Endometrium (tissue), 2 donors: Measurements from ENCODE around the gene DCAF5.
A peak's percentile ranks its signal among the peaks of the same experiment; 100 is the strongest.
"Not testable (repeated sequence)": the region's sequence is repeated elsewhere in the genome, so short reads cannot be mapped to it uniquely, and the experiment has no call there.

Experiments
- FAIRE-seq: peaks from 2 replicates; lab custom pipeline; 2012; peaks lifted over from hg19 to GRCh38; lab: Jason Lieb, UNC
- donor health status: control.
- donor health status: control.

DCAF5 gene, protein sequence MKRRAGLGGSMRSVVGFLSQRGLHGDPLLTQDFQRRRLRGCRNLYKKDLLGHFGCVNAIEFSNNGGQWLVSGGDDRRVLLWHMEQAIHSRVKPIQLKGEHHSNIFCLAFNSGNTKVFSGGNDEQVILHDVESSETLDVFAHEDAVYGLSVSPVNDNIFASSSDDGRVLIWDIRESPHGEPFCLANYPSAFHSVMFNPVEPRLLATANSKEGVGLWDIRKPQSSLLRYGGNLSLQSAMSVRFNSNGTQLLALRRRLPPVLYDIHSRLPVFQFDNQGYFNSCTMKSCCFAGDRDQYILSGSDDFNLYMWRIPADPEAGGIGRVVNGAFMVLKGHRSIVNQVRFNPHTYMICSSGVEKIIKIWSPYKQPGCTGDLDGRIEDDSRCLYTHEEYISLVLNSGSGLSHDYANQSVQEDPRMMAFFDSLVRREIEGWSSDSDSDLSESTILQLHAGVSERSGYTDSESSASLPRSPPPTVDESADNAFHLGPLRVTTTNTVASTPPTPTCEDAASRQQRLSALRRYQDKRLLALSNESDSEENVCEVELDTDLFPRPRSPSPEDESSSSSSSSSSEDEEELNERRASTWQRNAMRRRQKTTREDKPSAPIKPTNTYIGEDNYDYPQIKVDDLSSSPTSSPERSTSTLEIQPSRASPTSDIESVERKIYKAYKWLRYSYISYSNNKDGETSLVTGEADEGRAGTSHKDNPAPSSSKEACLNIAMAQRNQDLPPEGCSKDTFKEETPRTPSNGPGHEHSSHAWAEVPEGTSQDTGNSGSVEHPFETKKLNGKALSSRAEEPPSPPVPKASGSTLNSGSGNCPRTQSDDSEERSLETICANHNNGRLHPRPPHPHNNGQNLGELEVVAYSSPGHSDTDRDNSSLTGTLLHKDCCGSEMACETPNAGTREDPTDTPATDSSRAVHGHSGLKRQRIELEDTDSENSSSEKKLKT

DNA sequence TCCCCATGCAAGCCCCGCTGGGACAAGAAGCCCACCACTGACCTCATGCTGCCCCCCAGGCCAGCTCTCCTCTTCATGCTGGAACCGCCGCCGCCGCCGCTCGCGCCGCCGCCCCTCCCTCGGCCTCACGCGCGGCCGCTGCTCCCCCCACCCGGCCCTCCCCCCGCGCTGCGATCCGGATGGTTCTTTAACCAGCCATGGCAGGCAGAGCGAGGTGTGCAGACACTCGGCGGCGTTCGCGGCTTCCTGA lies at the start of gene DCAF5:
Gene DCAF5, minus strand, starts transcription at position 218 of the 250 bp plus-strand sequence. Its CDS starts 141 bp downstream, at position 77.
- FAIRE-seq = no peak

DNA sequence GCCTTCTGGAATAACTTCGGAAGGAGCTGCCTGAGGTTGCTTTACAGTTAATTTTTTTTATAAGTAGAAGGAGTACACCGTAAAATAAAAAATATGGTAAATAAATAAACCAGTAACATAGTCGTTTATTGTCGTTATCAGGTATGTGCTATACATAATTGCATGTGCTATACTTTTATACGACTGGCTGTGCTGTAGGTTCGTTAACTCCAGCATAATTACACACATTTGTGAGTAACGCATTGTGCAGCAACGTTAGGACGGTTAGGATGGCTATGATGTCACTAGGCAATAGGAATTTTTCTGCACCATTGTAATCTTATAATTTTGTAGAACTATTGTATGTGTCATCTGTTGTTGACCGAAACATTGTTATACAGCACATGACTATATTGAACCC lies 46.9 kb upstream of the DCAF5 start:
- FAIRE-seq = no peak

DNA sequence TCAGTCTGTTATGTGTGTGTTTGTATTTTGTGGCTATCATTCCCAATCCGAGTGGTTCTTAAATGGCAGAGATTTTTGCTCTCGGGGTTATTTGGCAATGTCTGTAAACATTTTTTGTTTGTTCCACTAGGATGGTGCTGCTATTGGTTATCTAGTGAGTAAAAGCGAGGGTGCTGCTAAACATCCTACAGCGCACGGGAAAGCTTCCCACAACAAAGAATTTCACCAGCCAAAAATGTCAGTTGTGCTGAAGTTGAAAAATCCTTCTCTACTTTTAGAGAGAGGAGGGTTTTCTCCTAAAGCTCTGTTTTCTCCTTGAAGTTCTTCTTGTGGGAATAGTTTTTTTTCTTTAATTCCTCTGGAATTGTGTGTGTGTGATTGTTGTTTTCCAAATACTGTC lies 40.8 kb upstream of the DCAF5 start:
- no peak for FAIRE-seq

DNA sequence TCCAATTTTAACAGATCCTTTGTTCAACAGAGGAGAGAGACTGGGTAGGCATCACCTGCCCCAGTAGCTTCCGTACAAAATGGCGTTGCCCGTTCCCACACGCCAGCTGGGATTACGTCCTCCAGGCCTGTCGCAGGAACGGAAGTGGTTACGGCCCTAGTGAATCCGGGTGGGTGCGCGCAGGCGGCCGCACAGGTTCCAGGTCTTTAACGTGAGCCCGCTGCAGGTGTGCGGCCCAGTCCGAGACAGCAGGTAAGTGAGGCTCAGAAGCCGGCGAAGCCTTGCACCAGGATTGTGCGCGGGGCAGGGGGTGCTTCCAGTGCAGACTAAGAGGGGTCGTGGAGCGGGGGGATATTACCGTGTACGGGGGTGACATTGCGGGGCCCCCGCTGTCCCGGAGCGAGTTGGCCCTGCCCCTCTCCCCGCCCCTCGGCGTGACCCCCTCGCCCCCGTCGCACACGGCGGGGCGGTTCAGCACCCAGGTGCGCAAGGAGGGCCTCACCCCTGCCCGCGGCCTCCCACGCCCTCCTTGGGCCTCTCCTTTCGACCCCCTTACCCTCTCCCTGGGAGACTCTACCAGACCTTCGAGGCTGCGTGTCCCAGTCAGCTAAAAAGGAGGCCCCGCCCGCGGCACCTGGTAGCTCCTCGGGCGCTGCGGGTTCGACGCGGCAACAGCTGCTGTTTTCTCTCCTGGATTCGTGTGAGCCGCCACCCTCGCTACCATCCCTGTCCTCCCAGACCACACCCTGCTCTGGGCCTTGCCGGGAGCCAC lies 38.6 kb upstream of the DCAF5 start, which contains the start of gene EXD2:
Gene EXD2, plus strand, starts transcription at position 159 of the 772 bp plus-strand sequence. CDS start 17,973 bp downstream, outside the sequence.
- peak; percentile 68 for FAIRE-seq

DNA sequence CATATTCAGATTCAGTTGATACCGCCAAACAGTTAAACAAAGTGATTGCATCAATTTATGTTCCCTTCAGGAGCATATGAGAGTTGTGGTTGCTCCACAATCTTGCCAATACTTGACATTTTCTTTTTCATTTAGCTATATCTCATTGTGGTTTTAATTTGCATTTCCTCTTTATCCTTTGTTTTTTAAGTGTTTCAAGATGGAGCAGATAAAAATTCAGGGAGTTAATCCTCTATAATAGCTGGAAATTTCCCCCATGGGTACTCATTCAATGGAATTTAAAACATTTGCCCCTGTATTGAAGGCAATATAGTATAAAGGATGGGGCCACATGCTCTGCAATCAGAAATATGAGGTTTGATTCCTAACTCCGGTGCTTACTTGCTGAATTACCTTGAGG lies 37.3 kb upstream of the DCAF5 start:
- no peak for FAIRE-seq

DNA sequence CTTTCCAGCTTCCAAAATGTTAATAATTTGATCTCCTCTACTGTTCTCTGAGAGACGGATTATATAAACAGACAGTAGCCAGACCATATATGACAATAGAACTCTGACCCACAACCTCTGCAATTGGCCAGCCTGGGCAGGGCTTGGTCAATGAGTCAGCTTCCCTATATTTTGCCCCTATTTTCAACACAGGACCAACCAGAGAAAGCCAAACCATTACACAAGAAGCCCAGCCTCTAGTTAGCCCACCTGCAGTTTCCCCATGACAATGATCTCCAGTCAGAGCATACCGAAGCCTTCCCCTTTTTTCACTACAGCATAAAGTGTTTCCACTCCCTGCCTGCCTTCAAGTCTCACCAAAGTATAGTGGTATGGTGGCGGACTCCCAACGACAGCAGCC lies 30.8 kb upstream of the DCAF5 start:
- FAIRE-seq = no peak

DNA sequence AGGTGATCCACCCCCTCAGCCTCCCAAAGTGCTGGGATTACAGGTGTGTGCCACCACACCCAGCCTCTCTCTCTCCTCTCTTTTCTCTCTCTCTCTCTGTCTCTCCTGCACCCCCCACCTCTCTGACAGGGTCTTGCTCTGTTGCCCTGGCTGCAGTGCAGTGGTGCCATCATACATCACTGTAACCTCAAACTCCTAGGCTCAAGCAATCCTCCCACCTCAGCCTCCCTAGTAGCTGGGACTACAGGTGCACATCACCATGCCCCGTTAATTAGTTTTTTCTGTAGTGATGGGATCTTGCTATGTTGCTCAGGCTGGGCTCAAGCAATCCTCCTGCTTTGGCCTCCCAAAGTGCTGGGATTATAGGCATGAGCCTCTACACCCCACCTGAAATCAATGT lies 29.7 kb upstream of the DCAF5 start:
- not testable (repeated sequence) for FAIRE-seq

DNA sequence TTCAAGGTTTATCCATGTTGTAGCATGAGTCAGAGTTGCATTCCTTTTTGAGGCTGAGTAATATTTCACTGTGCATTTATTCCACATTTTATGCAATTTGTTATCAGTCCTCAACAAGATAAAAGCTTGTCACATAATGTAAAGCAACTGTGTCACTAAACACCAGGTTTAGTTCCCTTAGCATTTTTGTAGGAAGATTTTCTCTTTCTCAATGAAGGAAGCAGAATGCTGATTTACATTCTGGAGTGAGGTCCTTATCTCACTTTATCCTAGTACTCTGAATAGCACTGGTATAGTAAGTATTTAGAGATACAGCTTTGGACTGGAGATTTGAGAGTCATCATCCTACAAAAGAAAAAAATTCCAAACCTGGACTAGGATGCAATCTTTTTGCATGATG lies 28.6 kb upstream of the DCAF5 start:
- no peak for FAIRE-seq

DNA sequence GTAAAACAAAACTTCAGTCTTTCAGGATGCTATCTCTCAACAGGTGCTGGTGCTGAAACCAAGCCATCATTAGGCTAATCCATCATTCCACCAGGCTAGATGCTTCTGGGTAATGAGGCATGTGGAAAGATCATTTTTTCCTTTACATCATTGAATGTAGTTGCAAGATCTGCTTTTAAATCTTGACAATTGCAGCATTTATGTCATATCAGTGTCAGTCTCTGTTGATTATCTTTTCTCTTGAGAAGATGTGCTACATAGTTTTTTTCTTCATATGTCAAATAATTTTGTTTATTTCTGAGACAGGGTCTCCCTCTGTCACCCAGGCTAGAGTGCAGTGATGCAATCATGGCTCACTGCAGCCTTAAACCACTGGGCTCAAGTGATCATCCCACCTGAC lies 22.2 kb upstream of the DCAF5 start:
- FAIRE-seq = no peak

DNA sequence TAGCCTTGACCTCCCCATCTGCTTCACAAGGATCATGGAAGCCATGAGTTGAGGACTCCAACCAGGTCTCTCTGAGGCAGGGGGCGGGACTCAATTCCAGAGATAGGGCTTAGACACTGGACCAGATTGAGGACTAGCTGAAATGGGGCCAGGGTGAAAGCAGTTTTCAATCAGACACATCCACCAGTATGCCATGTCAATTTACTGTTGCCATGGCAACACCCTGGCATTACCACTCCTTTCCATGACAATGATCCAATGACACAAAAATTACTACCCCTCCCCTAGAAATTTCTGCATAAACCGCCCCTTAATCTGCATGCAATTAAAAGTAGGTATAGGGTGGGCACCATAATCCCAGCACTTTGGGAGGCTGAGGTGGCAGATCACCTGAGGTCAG lies 18.6 kb upstream of the DCAF5 start:
- FAIRE-seq = no peak

DNA sequence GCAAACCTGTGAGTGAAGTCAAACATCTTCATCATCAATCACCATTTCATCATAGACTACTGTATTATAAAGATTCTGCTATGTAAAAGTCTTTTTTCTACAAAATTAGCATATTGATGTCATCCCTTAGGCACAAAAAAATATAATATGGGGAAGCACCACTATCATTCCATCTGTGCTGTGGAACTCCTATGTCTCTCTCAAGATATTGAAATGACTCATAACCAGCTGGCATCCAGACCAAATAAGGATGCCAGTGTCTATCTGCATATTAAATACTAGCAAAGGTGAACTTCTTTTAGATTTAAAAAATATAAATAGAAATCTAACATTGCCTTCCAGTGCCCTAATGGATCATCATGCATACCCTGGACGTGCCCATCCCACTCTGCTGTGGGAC lies 17.9 kb upstream of the DCAF5 start:
- FAIRE-seq = no peak

DNA sequence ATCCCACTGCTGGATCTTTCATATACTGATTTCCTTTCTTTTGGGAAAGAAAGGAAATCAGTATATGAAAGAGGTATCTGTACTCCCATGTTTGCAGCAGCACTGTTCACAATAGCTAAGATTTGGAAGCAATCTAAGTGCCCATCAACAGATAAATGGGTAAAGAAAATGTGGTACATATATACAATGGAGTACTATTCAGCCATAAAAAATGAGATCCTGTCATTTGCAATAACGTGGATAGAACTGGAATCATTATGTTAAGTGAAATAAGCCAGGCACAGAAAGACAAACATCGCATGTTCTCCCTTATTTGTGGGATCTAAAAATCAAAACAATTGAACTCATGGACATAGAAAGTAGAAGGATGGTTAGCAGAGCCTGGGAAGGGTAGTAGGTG lies 12.9 kb upstream of the DCAF5 start:
- FAIRE-seq = not testable (repeated sequence)

DNA sequence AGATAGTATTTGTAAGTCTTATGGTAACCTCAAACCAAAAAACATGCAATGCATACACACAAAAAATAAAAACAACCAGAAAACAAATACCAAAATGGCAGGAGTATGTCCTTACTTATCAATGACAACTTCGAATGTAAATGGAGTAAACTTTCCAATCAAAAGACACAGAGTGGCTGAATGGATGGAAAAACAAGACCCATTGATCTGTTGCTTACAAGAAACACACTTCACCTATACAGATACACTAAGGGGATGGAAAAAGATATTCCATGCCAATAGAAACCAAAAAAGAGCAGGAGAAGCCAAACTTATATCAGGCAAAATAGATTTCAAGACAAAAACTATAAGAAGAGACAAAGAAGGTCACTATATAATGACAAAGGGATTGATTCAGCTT lies 8.7 kb upstream of the DCAF5 start:
- FAIRE-seq = no peak

DNA sequence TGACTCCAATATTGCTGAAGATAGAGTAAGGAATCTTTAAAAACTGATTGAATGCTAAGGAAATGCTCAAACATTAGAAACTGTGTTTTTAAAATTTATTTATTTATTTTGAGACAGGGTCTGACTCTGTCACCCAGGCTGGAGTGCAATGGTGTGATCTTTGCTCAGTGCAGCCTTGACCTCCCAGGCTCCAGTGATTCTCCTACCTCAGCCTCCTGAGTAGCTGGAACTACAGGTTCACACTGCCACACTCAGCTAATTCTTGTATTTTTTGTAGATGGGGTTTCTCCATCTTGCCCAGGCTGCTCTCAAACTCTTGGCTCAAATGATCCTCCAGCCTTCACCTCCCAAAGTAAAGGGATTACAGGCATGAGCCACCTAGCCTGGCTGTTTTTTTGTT lies 3.3 kb upstream of the DCAF5 start:
- FAIRE-seq = no peak

DNA sequence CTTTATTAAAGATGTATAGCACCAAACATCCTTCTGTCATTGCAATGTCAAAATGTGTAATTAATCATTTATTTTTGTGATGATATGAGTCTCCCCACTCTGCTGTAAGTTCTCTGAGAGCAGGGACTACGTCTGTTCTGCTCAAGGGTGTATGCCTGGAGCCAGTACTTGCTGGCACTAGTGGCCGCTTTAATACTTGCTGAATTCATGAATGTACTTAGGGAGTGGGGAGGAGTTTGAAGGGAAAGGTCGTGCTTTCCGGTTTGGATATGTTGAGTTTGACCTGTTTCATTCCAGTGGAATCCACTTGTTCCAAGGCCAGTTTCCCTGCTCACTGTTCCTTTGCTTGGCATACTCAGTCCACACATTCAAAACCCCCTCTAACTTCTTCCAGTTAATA lies 1.9 kb upstream of the DCAF5 start:
- FAIRE-seq = no peak

DNA sequence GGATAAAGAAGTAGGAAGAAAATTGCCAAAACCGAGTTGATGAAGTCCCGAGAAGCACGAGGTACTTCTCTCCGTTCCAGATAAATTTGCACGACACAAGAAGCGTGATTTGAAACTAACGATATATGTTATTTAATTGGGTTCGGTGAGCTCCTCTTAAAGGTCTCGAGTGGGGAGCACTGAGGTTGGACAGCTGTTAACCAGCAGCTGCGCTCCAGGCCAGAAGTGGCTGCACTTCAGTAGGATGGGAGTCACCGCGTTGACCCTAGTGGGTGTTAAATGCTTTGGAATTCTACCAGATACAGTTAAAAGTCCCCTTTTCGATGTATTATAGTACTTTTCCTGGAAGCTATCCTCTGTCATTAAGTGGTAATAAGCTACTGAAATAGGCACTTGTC lies 953 bp upstream of the DCAF5 start:
- no peak for FAIRE-seq

DNA sequence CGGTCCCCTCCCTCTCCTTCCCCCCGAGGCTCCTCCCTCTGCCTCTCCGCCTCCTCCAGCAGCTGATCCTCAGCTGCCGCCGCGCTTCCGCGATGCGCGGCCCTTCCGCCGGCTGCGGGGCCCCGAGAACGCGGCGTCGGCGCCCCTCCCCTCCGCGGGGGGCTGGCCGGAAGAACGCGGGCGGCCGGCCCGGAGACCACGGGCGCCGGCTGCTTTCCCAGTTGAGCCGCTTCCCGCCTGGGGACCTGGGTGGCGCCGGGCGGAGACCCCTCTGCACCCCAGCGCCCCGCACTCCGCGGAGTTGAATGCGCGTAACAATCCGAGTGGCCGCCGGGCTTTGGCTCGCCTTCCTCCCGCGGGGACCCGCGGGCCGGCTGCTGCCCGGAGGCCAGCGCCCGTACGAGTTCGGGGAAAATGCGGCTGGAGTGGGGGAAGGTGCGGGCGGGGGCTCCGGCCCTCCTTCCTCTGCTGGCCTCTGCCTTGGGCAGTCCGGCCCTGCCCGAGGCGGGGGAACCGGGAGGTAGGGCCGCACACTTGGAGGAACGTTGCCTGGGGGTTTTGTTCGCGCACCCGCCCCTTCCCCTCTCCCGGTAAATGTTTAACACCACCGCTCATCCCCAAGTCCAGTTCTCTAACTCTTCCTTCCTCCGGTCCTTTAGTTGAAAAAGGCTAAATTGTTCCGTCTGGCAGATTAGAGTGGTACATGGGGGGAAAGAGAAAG lies 393 bp upstream of the DCAF5 start:
- no peak for FAIRE-seq

DNA sequence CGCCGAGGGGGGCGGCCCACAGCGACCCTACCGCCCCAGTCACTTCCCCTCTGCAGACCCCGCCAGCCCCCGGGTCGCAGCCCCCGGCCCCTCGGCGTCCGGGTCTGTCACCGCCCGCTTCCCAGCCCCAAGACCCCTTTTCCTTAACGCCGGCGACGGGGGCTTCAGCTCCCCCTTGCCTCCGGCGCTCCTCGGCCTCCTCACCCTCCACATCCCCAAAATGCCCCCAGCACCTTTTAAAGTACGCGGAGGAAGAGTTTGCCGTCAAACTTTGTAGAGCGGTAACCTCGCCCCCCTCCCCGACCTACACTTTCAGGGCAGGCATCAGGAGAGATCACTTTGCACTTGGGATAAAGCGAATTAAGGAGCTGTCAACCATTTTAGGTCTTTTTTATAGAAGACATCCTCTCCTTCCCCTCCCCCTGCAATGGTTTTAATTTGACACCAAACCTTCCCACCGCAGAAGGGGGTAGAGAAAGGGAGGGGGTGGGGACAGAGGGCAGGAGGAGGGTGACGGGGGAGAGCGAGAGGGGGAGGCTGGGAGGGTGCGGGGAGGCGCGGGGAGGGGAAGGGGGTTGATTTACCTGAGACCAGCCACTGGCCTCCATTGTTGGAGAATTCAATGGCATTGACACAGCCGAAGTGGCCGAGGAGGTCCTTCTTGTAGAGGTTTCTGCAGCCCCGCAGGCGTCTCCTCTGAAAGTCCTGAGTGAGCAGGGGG lies 578 bp downstream of the DCAF5 start:
- FAIRE-seq = no peak

DNA sequence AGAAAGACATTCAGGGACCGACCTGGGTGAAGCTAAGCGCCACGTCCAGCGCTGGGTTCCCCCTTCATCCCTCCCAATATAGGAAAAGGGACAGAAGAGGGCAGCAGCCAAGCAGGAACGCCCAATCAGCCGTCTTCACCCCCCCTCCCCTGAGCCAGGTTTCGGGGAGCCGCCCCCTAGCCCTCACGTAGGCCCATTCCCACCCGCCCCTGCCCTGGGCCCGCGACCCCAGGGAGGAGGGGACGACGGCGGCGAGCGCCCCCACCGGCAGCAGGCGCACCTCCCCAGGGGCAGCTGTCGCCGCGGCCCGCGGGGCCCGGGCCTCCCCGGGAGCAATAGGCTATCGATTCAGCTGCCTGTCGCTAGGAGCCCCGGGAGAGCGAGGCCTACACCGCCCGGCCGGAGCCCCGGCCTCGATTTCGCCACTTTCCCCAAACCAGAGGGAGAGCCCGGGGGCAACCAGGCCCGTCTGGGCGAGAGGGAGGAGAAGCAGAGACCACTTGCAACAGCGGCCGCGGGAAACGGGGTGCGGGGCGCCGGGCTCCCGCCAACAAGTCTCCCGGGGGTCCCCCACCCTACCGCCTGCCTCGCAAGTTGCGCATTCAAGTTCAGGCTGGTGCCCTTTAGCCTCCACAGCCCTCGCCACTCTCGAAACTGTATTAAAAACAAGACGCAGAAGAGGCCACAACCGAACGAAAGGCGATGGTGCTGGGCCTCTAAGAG lies 1.3 kb downstream of the DCAF5 start:
- no peak for FAIRE-seq

DNA sequence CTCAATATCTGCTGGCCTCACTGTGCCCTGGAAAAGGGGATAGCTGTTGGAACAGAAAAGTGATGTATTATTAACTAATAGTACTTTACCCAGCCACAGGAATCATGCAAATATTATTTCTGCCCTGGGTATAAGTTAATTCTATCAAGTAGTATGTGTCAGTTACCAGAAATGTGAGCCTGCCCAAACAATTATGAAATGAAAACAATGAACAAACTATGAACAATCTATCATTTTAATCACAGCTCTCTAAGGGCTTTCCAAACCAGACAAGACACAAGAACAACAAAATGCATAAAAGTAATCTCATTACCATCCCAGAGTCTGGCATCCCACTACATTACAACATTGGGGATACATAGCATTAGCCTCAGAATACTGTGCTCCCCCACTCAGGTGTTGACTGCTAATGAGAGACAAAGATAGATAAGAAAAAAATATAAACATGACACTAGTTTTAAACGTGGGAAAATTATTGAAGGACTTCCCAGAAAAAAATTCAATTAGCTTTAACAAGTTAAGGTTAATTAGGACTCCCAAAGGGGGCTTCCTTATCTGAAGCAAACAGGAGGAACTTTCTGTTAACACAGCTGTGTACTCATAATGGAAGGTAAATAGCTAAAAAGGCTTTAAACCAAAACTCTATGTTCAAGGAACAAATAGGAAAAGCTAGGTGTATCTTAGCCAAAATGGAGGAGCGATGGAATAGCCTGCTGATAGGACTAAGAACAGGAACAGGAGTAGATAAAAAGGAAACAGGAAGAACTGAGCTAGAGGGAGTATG lies 3.3 kb downstream of the DCAF5 start:
- no peak for FAIRE-seq
